NCI-H1694 treated with DMSO at 0.1 percent for 48 hours (cell line): ENCODE measurements around the gene HSD3B7.

Source experiments
- DNase-seq: peaks from one replicate; lab custom pipeline; 2025; lab: John Stamatoyannopoulos, UW

Gene HSD3B7

GRCh38 chr16:31029272-31029671 is 44.3 kb downstream of the HSD3B7 start:
- DNase-seq, result no peak

- no peak for DNase-seq
Measured at GRCh38 chr16:31031276-31031675, 46.3 kb downstream of the HSD3B7 start.

GRCh38 chr16:31032736-31033708 is 48.0 kb downstream of the HSD3B7 start, which contains the start of gene STX4:
STX4 (plus strand) TSS chr16:31033558; CDS start chr16:31033806, 248 bp downstream.
- DNase-seq, result peak; percentile 77

- peak; percentile 34 for DNase-seq
Measured at GRCh38 chr16:31033709-31034492, 48.9 kb downstream of the HSD3B7 start.

- no peak for DNase-seq
Measured at GRCh38 chr16:31036691-31037090, 51.7 kb downstream of the HSD3B7 start.
